GM23248 (cell line): ENCODE results near the gene CARD14.

ENCODE experiments used
- EZH2 ChIP-seq: fragments of 200-600 bp; sonication (generic); IDR thresholded peaks from 2 replicates; pipeline ENCODE4 v1.6.1; 2018; ENCODE audit warnings: antibody characterized with exemption, mild to moderate bottlenecking; ENCODE audit not compliant: insufficient read depth, poor library complexity, severe bottlenecking
- EZH2phosphoT487 ChIP-seq: fragments of 200-600 bp; sonication (generic); IDR thresholded peaks from 2 replicates; pipeline ENCODE4 v1.6.1; 2018; ENCODE audit warnings: antibody characterized with exemption, moderate library complexity, mild to moderate bottlenecking, low read depth; ENCODE audit not compliant: insufficient read depth

GRCh38 chr17:80125656-80126448 is 44.0 kb upstream of the CARD14 start:
- no peak for TF ChIP-seq EZH2
- TF ChIP-seq EZH2phosphoT487 = no peak
